GM23338 (cell line): ENCODE measurements around the gene GRIA3. TPM values are rescaled to one million over a fixed set of nuclear protein-coding genes. Genes with fewer than 3 reads are reported as not detected.
A peak's percentile ranks its signal among the peaks of the same experiment; 100 is the strongest.

Experiments used
- ATAC-seq: fragments of 200-7000 bp; cut with Tn5 transposase; 3 replicates; pipeline ENCODE4 v1.9.1; 2020
- DNase-seq: peaks from one replicate; pipeline ENCODE4 v3.0.0-alpha.2; 2015; ENCODE audit warnings: low spot score
- H2AFZ ChIP-seq: fragments of 200-600 bp; sonication (generic); 2 replicates; pipeline ENCODE4 v1.8.0; 2016; ENCODE audit warnings: antibody characterized with exemption, mild to moderate bottlenecking, moderate library complexity
- H3F3A ChIP-seq: fragments of 200-600 bp; sonication (generic); replicated peaks from 2 replicates; pipeline ENCODE4 v1.8.0; 2017; ENCODE audit warnings: antibody characterized with exemption, mixed run types, low read depth
- H3K27ac ChIP-seq: fragments of 200-600 bp; sonication (generic); 2 replicates; pipeline ENCODE4 v1.6.1; 2016; ENCODE audit warnings: low read depth
- H3K27me3 ChIP-seq: fragments of 200-600 bp; sonication (generic); 2 replicates; pipeline ENCODE4 v1.8.0; 2016; ENCODE audit warnings: mild to moderate bottlenecking, mixed run types, moderate library complexity; ENCODE audit not compliant: insufficient read depth
- H3K36me3 ChIP-seq: fragments of 200-600 bp; sonication (generic); 2 replicates; pipeline ENCODE4 v1.8.0; 2016; ENCODE audit warnings: mild to moderate bottlenecking; ENCODE audit not compliant: insufficient read depth
- H3K4me1 ChIP-seq: fragments of 200-600 bp; sonication (generic); 2 replicates; pipeline ENCODE4 v1.8.0; 2016; ENCODE audit warnings: mild to moderate bottlenecking, moderate library complexity; ENCODE audit not compliant: insufficient read depth
- H3K4me2 ChIP-seq: fragments of 200-600 bp; sonication (generic); 2 replicates; pipeline ENCODE4 v1.7.1; 2017; ENCODE audit warnings: mixed run types
- H3K4me3 ChIP-seq: fragments of 200-600 bp; sonication (generic); 2 replicates; pipeline ENCODE4 v1.6.1; 2016; ENCODE audit warnings: mixed run types
- H3K79me2 ChIP-seq: fragments of 200-600 bp; sonication (generic); replicated peaks from 2 replicates; pipeline ENCODE4 v1.8.0; 2017; ENCODE audit warnings: mild to moderate bottlenecking; ENCODE audit not compliant: insufficient read depth
- H3K9me2 ChIP-seq: fragments of 200-600 bp; sonication (generic); 2 replicates; pipeline ENCODE4 v1.8.0; 2017; ENCODE audit not compliant: insufficient read depth
- H4K20me1 ChIP-seq: fragments of 200-600 bp; sonication (generic); replicated peaks from 2 replicates; pipeline ENCODE4 v1.8.0; 2017; ENCODE audit warnings: mild to moderate bottlenecking; ENCODE audit not compliant: insufficient read depth
- H3K27ac Mint-ChIP-seq: 2 replicates; pipeline ENCODE4 v1.8.0; 2020; ENCODE audit warnings: inconsistent platforms, mild to moderate bottlenecking, moderate library complexity, mixed read lengths
- H3K27me3 Mint-ChIP-seq: 3 replicates; pipeline ENCODE4 v1.8.0; 2022; ENCODE audit warnings: low read depth, mild to moderate bottlenecking, moderate library complexity, mixed read lengths, inconsistent platforms; ENCODE audit not compliant: insufficient read depth, poor library complexity
- H3K36me3 Mint-ChIP-seq: 3 replicates; pipeline ENCODE4 v1.8.0; 2021; ENCODE audit warnings: low read depth, mild to moderate bottlenecking, inconsistent platforms, moderate library complexity, mixed read lengths
- H3K4me1 Mint-ChIP-seq: 3 replicates; pipeline ENCODE4 v1.8.0; 2020; ENCODE audit warnings: mild to moderate bottlenecking, inconsistent platforms, mixed read lengths
- H3K4me3 Mint-ChIP-seq: 3 replicates; pipeline ENCODE4 v1.8.0; 2021; ENCODE audit warnings: moderate library complexity, mild to moderate bottlenecking, inconsistent platforms, mixed read lengths
- H3K9me3 Mint-ChIP-seq: 3 replicates; pipeline ENCODE4 v1.8.0; 2020; ENCODE audit warnings: moderate library complexity, mild to moderate bottlenecking, inconsistent platforms, mixed read lengths
- CREB1 ChIP-seq: fragments of 250-450 bp; sonication (Bioruptor Pico); IDR thresholded peaks from 2 replicates; pipeline ENCODE4 v1.5.0; 2020; ENCODE audit warnings: low read depth, mild to moderate bottlenecking, moderate library complexity
- ETS1 ChIP-seq: IDR thresholded peaks from 2 replicates; pipeline ENCODE4 v1.6.1; 2016; ENCODE audit warnings: antibody characterized with exemption
- EZH2 ChIP-seq: fragments of 200-600 bp; sonication (generic); IDR thresholded peaks from one replicate; pipeline ENCODE4 v1.8.0; 2017; ENCODE audit warnings: antibody characterized with exemption, mild to moderate bottlenecking, low read depth; ENCODE audit not compliant: unreplicated experiment
- EZH2phosphoT487 ChIP-seq: fragments of 200-600 bp; sonication (generic); IDR thresholded peaks from one replicate; pipeline ENCODE4 v1.8.1; 2018; ENCODE audit warnings: antibody characterized with exemption; ENCODE audit not compliant: unreplicated experiment
- JUNB ChIP-seq: IDR thresholded peaks from one replicate; pipeline ENCODE4 v1.6.1; 2016; ENCODE audit warnings: antibody characterized with exemption; ENCODE audit not compliant: unreplicated experiment
- NANOG ChIP-seq: IDR thresholded peaks from 2 replicates; pipeline ENCODE4 v1.6.1; 2016; ENCODE audit warnings: antibody characterized with exemption, borderline replicate concordance
- POLR2AphosphoS5 ChIP-seq: IDR thresholded peaks from 2 replicates; pipeline ENCODE4 v1.6.1; 2016; ENCODE audit warnings: antibody characterized with exemption, low read depth
- STAT1 ChIP-seq: IDR thresholded peaks from one replicate; pipeline ENCODE4 v1.6.1; 2016; ENCODE audit warnings: antibody characterized with exemption; ENCODE audit not compliant: unreplicated experiment
- ZNF114 ChIP-seq: fragments of 250-450 bp; sonication (Bioruptor Pico); IDR thresholded peaks from 2 replicates; pipeline ENCODE4 v1.5.0; 2020; ENCODE audit warnings: mild to moderate bottlenecking, moderate library complexity
- ZNF331 ChIP-seq: fragments of 250-450 bp; sonication (Bioruptor Pico); IDR thresholded peaks from 2 replicates; pipeline ENCODE4 v1.5.0; 2020; ENCODE audit warnings: low read depth, mild to moderate bottlenecking, moderate library complexity
- polyA plus RNA-seq: library from polyadenylated mRNA; unstranded; fragments of >200 nt; fragmentation: Nextera tagmentation; extraction: Ambion mirVana; gene quantifications from 2 replicates; pipeline ENCODE4 v1.2.1, GENCODE V29; 2016
- total RNA-seq: library from RNA; depleted of rRNA; stranded (reverse); fragments of >200 nt; shearing (Covaris generic); gene quantifications from 2 replicates; pipeline ENCODE4 v1.2.3, GENCODE V29; 2014
- TF ChIP-seq, protein P1 (sequence below), 2 experiments: fragments of 200-600 bp in 1 of 2; sonication (generic) in 1 of 2; conservative IDR thresholded peaks; 2 replicates each; pipeline versions ENCODE4 v1.5.1 to v1.6.1; 2016 to 2017; ENCODE audit warnings: antibody characterized with exemption in 2 of 2, low read depth in 2 of 2, mild to moderate bottlenecking in 2 of 2, moderate library complexity in 1 of 2

Gene GRIA3
- total and polyA plus RNA-seq, 2 experiments from 2014 or later, result 2.7 to 5.6 TPM

GRCh38 chrX:123219916-123220315 is 35.8 kb downstream of the GRIA3 start:
- H3K9me2 ChIP-seq, result no peaks in the 10 kb centered on the region
- H3K4me1 ChIP-seq, result no peaks in the 10 kb centered on the region
- TF ChIP-seq, protein P1, sequence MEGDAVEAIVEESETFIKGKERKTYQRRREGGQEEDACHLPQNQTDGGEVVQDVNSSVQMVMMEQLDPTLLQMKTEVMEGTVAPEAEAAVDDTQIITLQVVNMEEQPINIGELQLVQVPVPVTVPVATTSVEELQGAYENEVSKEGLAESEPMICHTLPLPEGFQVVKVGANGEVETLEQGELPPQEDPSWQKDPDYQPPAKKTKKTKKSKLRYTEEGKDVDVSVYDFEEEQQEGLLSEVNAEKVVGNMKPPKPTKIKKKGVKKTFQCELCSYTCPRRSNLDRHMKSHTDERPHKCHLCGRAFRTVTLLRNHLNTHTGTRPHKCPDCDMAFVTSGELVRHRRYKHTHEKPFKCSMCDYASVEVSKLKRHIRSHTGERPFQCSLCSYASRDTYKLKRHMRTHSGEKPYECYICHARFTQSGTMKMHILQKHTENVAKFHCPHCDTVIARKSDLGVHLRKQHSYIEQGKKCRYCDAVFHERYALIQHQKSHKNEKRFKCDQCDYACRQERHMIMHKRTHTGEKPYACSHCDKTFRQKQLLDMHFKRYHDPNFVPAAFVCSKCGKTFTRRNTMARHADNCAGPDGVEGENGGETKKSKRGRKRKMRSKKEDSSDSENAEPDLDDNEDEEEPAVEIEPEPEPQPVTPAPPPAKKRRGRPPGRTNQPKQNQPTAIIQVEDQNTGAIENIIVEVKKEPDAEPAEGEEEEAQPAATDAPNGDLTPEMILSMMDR (conservative IDR thresholded peaks at IDR 0.05; ENCODE audit: low read depth in 2 of 2), result no peak
- no peak for TF ChIP-seq EZH2phosphoT487
- Mint-ChIP-seq H3K36me3 (no peaks in the 10 kb centered on the region), H3K4me3 (no peak overlapping the region), H3K4me1 (peaks cover 15% of the 10 kb centered on the region; the same call in 2 of the 3 replicates), H3K9me3 (no peaks in the 10 kb centered on the region), H3K27me3 (peaks cover 2% of the 10 kb centered on the region), H3K27ac (no peak overlapping the region)
- H3F3A ChIP-seq, result no peaks in the 10 kb centered on the region
- no peak overlapping the region for H2AFZ ChIP-seq
- H4K20me1 ChIP-seq, result no peaks in the 10 kb centered on the region
- DNase-seq (peak; percentile 5), ATAC-seq (peak; percentile 80)
- H3K27me3 ChIP-seq, result no peaks in the 10 kb centered on the region
- no peak overlapping the region for H3K4me3 ChIP-seq
- H3K27ac ChIP-seq, result no peak overlapping the region
- no peaks in the 10 kb centered on the region for H3K79me2 ChIP-seq
- H3K36me3 ChIP-seq, result no peaks in the 10 kb centered on the region
- H3K4me2 ChIP-seq, result no peak overlapping the region

DNA sequence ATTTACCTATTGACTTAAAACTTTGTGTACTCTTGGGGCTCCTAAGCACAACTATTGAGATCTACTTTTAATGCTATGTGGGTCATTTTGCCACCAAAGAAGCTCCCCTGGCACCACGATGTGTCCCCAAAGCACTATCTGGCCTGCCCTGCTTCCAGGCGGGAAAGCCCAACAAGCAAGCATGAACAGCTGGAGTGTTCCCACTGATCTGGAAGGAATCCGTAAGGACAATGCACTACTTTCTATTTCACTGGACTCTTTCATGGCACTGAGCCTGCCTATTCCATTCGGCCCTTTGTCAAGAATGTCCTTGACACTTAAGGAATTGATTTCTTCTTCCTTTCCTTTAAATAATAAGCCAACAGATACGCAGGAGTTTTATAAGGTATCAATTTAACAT is 38.8 kb downstream of the GRIA3 start:
- H4K20me1 ChIP-seq, result no peaks in the 10 kb centered on the region
- H3K36me3 Mint-ChIP-seq, result no peaks in the 10 kb centered on the region
- peaks cover 9% of the 10 kb centered on the region; the same call in 2 of the 3 replicates for H3K4me1 Mint-ChIP-seq
- TF ChIP-seq POLR2AphosphoS5 (no peak), ZNF331 (no peak), CREB1 (CRISPR knock-in tag) (no peak), EZH2 (no peak), EZH2phosphoT487 (no peak), ETS1 (no peak), NANOG (no peak)
- H3K27me3 ChIP-seq, result peaks cover 10% of the 10 kb centered on the region
- H3K9me3 Mint-ChIP-seq, result no peaks in the 10 kb centered on the region
- H3K4me3 Mint-ChIP-seq, result no peak overlapping the region
- no peaks in the 10 kb centered on the region for H3K79me2 ChIP-seq
- DNase-seq (no peak), ATAC-seq (no peak)
- H2AFZ ChIP-seq, result no peak overlapping the region
- H3K27ac ChIP-seq, result no peak overlapping the region
- H3K27ac Mint-ChIP-seq, result no peak overlapping the region
- no peaks in the 10 kb centered on the region for H3K9me2 ChIP-seq
- no peaks in the 10 kb centered on the region for H3K4me1 ChIP-seq
- H3K27me3 Mint-ChIP-seq, result peaks cover 2% of the 10 kb centered on the region
- no peak overlapping the region for H3K4me2 ChIP-seq
- no peak overlapping the region for H3K4me3 ChIP-seq
- no peaks in the 10 kb centered on the region for H3K36me3 ChIP-seq
- no peaks in the 10 kb centered on the region for H3F3A ChIP-seq

- H3F3A ChIP-seq, result no peaks in the 10 kb centered on the region
- no peaks in the 10 kb centered on the region for H3K36me3 ChIP-seq
- no peak overlapping the region for H2AFZ ChIP-seq
- DNase-seq (no peak), ATAC-seq (no peak)
- no peak overlapping the region for H3K4me2 ChIP-seq
- Mint-ChIP-seq H3K4me3 (no peak overlapping the region), H3K36me3 (no peaks in the 10 kb centered on the region), H3K27ac (no peak overlapping the region), H3K27me3 (peaks cover 2% of the 10 kb centered on the region), H3K4me1 (peaks cover 9% of the 10 kb centered on the region; the same call in 2 of the 3 replicates), H3K9me3 (no peaks in the 10 kb centered on the region)
- no peaks in the 10 kb centered on the region for H3K79me2 ChIP-seq
- peaks cover 15% of the 10 kb centered on the region for H3K27me3 ChIP-seq
- no peak overlapping the region for H3K27ac ChIP-seq
- H3K9me2 ChIP-seq, result no peaks in the 10 kb centered on the region
- H3K4me3 ChIP-seq, result no peak overlapping the region
- H3K4me1 ChIP-seq, result no peaks in the 10 kb centered on the region
- no peaks in the 10 kb centered on the region for H4K20me1 ChIP-seq
- TF ChIP-seq JUNB (no peak), CREB1 (CRISPR knock-in tag) (no peak), ZNF114 (CRISPR knock-in tag) (no peak), POLR2AphosphoS5 (no peak), NANOG (no peak), STAT1 (no peak)
- TF ChIP-seq, protein P1 (conservative IDR thresholded peaks at IDR 0.05; ENCODE audit: low read depth in 2 of 2), result no peak
These were observed 39.3 kb downstream of the GRIA3 start for GRCh38 chrX:123223409-123223808.
